GF-D8 (cell line): ENCODE data around the gene PTK6.

ENCODE experiments used
- DNase-seq: peaks from one replicate; lab custom pipeline; 2025; lab: John Stamatoyannopoulos, UW

The PTK6 gene

DNA sequence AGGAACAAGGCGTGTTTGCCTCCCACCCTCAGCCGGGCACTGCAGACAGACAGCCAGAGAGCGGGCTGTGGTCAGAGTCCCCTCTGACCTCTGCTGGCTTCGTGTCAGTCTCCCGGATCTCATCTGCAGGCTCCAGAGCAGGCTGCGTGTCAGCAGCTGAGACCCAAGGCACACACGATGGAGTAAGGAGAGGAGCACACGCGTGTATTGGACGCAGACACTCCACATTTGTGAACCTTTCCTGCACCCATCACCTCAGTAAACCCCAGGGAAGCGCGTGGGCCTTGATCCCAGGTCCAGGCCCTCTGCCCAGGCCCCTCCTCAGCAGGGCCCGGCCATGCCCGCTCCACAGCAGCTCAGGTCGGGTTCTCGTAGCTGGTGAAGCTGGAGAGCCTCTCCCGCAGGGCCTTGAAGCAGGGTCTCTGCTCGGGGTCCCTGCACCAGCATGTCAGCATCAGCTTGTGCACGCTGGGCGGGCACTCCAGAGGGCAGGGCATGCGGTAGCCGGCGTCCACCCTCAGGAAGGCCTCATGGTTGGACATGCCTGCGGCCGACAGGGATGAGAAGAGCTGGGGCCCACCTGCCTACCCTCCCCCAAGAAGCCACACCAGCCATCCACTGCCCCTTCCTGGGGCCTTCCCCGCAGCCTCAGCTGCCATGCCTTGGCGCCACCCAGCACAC lies 7.9 kb downstream of the PTK6 start:
- DNase-seq = no peak

DNA sequence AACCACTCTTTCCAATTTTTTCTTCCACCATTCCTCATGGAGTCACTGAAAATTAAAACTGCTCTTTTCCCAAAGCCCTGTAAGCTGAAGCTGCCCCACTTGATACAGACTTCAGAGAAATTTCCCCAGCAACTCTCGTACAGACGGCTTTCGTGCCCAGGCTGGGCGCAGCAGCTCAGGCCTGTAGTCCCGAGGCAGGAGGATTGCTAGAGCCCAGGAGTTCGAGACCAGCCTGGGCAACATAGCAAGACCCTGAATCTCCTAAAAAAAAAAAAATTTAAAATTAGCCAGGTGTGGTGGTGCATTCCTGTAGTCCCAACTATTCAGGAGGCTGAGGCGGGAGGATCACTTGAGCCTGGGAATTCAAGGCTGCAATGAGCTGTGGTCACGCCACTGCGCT lies 10.0 kb downstream of the PTK6 start:
- DNase-seq = no peak

DNA sequence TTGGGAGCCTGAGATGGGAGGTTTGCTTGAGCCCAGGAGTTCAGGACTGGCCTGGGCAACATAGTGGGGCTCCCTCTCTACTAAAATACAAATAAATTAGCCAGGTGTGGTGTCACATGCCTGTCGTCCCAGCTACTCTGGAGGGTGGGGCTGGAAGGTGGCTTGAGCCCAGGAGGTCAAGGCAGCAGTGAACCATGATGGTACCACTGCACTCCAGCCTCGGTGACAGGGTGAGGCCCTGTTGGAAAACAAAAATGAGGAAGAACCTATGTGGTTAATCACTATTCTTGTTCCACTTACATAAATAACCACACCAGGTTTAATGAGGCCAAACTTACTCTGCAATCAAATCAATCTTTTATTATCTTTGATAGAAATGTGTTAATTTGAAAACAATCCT lies 11.2 kb downstream of the PTK6 start:
- DNase-seq = no peak

DNA sequence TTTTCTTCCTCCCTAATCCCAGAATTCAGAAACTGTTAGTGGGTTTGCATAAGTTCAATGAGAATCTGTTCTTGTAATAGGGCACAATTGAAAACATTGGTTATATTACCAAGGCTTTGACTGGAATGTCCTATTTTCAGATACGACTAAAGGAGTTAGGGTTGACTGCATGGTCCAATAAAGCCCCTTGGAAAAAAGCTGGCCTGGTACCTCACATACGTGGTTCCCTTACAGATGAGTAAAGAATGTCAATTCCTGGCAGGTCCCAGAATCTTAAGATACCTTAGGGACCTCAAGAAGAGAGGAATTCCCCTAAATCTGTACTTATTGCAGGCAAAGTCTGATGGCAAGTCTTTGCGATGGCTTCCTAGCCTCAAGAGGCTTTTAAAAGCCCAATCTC lies 12.0 kb downstream of the PTK6 start:
- DNase-seq = no peak

GRCh38 chr20:63522981-63523611 lies 14.1 kb downstream of the PTK6 start:
- no peak for DNase-seq

DNA sequence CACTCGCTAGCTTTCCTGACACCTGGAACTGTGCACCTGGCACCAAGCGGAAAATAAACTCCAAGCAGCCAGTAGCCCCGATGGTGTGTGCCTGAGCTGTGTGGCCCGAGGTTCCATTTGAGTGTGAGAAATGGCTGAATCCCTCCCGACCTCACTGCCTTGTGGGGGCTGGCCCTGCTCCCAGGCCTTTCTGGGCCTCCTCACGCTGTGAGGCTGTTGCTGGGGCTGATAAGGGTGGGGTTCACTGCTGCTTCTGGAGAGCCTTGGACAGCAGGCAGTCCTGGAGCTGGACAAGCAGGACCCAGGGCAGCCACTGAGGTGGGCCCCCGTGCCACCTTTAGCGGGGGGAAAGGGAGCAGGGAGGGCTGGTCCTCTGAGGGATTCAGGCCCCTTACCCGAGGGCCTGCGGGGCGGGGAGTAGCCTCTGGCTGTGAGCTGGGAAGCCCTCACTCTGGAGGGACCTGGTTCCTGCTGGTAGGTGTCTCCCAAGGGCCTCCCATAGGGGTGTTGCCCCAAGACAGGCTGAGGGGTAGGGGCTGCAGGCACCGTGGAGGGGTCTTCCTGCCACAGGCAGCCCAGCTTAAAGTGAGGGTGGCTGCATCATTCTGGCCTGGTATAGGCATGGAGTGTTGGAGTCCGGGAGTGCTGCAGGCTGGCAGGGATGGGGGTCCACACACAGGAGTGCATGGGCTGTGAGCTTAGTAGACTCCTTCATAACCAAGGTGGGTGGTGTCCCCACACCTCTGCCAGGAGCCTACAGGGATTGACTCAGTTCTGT lies 14.9 kb downstream of the PTK6 start:
- DNase-seq = no peak

DNA sequence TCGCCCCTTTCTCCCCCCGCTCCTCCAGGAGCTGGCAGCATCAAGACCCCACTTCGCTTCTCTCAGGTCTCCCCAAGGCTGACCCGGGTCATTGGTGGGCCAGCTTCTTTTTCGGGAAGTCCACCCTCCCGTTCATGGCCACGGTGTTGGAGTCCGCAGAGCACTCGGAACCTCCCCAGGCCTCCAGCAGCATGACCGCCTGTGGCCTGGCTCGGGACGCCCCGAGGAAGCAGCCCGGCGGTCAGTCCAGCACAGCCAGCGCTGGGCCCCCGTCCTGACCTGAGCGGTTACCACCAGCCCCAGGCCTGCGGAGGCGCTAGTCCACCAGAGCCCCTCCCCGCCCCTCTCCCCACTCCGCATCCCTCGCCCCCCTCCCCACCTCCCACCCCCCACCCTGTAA lies 15.6 kb downstream of the PTK6 start:
- no peak for DNase-seq

DNA sequence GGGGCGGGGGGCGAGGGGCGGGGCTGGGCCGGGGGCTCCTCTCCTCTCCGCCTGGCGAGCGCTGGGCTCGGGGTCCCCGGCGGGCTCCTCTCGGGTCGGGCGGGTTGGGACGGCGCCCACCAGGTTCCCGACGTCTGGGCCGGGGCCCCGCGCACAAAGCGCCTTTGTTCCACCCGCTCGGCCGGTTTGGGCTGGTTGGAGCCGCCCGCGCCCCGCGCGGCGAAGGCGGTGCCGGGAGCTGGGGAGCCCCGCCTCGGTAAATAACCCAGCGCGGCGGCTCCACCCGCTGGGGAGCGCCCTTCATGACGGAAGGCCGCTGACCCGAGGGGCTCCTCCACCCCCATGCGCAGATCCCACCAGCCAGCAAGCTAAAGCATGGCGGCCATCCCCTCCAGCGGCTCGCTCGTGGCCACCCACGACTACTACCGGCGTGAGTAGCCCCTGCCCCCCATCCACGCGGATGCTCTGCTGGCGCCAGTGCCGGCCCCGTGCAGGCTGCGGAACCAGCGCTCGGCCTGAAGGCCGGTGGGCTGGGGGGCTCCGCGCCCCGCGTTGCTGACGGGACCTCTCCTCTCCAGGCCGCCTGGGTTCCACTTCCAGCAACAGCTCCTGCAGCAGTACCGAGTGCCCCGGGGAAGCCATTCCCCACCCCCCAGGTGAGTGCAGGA lies 16.1 kb downstream of the PTK6 start:
- no peak for DNase-seq

GRCh38 chr20:63520504-63520933 lies 16.7 kb downstream of the PTK6 start, which contains the start of gene PPDPF:
Gene PPDPF, plus strand, starts transcription at chr20:63520765. Its CDS starts 544 bp downstream, at chr20:63521309.
- peak; percentile 24 for DNase-seq

- no peak for DNase-seq
Observed at GRCh38 chr20:63519668-63520503, 17.3 kb downstream of the PTK6 start.

DNA sequence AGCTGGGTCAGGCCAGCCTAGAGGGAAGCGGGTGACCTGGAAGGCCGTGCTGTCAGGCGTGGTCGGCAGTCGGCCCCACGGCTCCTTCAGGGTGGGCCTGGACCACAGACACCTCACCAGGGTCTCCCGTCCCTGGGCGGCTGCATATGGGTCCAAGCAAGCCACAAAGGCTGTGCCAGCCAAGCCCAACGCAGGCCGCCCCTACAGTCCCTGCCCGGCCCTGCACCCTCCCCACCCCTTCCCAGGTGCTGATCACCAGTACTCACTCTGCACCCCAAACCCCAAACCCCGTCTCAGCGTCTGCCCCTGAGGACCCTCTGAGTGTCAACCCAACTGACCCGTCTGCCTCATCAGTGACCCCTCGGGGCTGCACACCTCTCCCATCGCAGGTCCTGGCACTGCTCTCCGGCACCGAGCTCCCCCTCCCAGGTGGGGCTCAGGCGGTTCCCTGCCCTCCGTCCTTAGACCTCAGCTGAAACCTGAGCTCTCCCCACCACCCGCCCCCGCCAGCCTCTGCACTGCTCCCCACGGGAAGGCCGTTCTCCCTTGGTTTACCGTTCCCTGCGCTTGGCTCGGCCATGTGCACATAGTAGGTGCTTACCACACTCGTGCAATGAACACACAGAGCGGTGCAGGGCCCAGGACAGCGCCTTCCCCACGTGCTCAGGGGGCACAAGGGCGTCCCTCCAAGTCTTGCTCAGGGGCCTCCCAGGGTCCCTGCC lies 18.1 kb downstream of the PTK6 start:
- no peak for DNase-seq

DNA sequence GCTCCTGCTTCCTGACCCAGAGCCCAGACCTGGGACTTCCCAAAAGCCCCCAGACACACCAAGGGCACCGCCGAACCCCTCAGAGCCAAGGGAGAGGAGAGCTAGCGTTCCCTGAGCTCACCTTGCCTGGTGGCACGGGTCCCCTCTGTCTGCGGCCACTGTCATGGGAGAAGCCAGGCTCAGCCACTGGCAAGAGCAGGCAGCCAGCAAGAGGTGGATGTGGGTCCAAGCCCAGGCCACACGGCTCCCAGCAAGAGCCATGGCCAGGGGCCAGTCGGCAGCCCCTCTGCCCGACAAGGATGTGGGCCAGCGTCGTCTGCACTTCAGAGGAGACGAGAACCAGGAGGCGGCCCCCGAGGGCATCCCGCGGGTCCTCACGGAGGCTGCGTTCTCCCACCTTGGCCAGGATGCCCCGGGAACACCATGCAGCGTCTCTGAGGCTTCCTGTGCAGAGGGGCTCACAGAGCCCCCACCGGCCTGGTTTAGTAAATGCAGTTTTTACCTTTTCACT lies 18.8 kb downstream of the PTK6 start:
- DNase-seq = no peak

DNA sequence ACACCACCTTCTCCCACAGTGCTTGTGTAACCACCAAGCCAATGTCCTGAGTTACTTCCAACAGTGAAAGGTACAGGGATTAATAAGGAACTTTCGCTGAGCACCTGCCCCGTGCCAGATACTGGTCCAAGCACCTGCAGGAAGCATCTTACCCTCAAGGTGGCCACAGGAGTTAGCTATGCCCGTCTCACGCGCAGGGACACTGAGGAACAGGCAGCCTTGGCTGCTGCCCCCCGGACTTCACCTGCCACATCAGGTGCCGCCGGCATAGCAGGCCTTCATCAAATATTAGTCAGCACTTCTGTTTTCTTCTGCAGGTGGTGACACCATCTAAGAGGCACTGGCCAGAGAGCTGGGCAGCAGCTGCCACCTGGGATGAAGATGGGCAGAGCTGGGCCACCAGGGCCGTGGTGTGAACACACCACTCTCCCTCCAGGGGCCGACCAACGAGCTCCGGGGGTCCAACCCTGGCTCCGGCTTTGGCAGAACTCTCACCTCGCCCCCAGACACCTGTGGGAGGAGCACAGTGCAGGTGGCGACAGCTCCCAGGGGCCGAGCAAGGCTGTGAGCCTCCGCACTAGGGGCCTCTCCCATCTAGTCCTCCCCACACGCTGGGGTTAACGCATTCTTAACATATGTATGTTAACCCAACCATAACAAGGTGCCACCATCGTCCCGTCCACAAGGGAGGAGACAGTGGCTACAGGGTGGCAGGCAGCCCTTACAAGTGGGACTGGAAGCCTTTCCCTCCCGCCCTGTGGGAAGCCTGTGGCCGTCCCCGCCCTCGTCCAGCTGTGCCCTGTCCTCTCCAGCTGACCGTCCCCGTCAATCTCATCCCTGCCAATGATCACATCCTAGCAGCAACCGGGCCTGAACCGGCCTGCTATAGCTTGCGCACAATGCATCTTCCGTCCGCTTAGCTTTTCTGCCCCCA lies 19.5 kb downstream of the PTK6 start:
- DNase-seq = no peak

DNA sequence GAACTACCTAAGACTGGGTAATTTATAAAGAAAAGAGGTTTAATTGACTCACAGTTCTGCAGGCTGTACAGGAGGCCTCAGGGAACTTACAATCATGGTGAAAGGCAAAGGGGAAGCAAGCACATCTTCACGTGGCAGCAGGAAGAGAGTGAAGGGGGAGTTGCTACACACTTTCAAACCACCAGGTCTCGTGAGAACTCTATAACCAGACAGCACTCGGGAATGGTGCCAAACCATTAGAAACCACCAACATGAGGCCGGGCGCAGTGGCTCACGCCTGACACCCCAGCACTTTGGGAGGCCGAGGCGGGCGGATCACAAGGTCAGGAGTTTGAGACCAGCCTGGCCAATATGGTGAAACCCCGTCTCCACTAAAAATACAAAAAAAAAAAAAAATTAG lies 22.7 kb downstream of the PTK6 start:
- DNase-seq = peak; percentile 86

DNA sequence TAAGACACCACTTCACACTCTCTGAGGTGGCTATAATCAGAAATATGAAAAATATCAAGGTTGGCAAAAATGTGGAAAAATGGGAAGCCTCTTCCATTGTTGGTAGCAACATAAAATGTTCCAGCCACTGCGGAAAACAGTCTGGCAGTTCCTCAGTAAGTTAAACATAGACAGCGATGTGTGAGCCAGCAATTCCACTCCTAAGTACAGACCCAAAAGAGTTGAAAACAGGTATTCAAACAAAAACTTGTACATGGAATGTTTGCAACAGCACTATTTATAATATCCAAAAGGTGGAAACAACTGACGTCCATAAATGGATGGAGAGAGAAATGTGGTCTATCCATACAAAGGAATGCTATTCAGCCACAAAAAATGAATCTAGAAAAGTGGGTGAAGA lies 24.0 kb downstream of the PTK6 start:
- DNase-seq = no peak

DNA sequence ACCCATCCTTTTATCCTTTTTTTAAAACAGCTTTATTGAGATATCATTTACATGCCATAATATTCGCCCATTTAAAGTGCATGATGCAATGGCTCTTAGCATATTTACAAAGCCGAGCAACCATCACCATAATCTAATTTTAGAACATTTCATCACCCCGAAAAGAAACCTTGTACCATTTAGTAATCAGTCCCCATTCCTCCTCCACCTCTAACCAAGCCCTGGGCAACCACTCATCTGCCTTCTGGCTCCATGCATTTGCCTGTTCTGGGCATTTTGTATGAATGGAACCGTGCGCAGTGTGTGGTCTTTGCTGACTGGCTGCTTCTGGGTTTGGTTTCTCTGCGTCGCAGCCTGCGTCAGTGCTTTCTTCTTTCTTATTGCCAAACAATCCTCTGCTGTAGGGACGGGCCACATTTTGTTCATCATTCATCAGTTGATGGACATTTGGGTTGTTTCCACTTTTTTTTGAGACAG lies 28.1 kb downstream of the PTK6 start:
- DNase-seq = no peak

GRCh38 chr20:63508072-63508768 lies 29.0 kb downstream of the PTK6 start:
- DNase-seq = peak; percentile 31

DNA sequence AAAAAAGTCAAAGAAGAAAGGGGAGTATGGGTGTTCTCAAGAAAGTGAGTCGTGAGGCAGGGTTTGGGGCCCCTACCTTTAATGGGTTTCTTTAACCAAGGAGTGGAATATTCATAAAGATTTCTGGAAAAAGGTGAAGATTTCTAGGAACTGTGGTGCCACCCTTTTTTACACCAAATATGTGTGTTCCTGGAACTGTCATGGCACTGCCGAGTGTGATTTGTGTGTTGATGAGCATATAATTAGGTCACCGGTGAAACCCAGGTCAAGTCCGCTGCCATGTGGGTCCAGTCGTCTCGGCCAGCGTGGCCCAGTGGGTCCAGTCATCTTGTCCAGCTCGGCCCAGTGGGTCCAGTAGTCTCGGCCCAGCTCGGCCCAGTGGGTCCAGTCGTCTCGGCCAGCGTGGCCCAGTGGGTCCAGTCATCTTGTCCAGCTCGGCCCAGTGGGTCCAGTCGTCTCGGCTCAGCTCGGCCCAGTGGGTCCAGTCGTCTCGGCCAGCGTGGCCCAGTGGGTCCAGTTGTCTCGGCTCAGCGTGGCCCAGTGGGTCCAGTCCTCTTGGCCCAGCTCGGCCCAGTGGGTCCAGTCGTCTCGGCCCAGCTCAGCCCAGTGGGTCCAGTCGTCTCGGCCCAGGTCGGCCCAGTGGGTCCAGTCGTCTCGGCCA lies 30.0 kb downstream of the PTK6 start:
- no peak for DNase-seq
